NCI-H128 (cell line): Measurements from ENCODE around the gene FASTKD3.

Source experiments
- DNase-seq: peaks from one replicate; lab custom pipeline; 2025; ENCODE audit not compliant: unreplicated experiment; lab: John Stamatoyannopoulos, UW

Gene FASTKD3

DNA sequence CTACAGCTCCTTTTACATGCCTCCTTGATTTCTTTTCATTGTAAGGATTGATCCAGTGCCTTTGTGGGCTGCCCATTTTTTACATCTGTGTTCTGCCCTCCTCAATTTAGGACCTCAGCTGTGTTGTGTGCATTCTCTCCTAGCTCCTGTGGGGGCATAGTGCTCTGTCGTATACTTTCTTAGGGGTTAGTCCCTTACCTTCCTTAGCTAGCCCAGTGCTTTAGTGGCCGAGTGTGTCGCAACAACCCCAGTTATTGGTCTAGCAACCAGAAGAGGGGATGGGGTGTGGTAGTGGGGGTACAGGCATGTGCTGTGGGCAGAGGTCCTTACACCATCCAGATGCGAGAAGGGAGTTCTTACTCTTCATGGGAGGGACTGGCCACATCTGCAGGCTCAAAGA lies 12.3 kb upstream of the FASTKD3 start:
- DNase-seq: no peak

GRCh38 chr5:7878381-7878873 lies 9.6 kb upstream of the FASTKD3 start:
- no peak for DNase-seq

DNA sequence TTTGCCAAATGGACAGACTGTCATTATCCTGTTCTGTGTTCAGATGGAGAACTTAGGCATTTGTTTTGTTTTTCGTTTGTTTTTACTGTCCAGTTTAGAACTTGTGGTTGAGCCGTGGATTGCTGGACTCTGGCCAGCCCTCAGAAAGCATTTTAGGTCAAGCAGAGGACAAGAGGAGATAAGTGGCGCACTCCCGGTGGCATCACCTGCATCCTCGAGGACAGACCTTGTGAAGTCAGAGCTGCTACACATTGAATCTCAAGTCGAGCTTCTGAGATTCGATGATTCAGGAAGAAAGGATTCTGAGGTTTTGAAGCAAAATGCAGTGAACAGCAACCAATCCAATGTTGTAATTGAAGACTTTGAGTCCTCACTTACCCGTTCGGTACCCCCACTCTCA lies 9.0 kb upstream of the FASTKD3 start:
- no peak for DNase-seq

- no peak for DNase-seq
These were observed 8.0 kb upstream of the FASTKD3 start for GRCh38 chr5:7876867-7877266.

DNA sequence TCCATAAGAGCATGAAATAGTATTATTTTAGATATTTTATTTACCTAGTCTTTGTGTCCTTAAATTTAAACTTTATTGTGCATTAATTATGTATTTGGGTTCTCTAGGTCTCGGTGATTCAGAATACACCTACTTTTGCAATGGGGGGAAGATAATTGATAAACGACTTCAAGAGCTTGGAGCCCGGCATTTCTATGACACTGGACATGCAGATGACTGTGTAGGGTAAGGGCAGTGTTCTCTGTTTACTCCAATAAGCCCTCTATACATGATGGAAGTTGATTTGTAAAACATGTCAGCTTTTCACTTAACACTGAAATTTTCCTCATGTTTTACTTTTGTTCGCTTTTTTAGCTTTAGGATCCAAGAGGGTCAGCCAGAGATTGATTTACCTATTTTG lies 6.3 kb upstream of the FASTKD3 start:
- DNase-seq: no peak

DNA sequence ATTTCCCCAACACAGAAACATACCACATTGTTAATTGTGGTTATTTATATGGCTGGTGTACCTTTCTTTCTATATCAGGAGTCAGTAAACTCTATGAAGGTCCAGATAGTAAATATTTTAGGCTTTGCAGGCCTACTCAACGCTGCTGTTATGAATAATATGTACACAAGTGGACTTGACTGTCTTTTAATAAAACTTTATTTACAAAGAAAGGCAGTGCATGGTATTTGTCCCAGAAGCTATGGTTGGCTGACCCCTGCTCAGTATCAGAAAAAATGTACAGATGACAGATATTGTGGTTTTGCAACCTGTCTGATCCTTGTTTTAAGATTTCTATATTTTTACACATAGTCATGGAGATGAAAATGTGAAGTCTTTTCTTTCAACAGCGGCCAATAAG lies 5.8 kb upstream of the FASTKD3 start:
- DNase-seq: no peak

DNA sequence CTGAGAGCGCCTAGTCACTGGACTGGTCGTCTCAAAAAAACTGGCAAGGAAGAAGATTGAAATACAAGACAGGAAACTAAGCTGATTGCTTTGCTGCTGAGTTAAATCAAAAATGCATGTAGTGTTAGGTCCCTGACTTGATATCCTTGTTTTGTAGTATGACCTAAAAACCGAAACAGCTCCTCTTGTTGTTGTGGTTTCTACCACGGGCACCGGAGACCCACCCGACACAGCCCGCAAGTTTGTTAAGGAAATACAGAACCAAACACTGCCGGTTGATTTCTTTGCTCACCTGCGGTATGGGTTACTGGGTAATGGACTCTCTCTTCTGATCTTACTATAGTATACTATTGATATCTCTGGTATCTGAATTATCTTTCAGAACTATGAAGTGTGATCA lies 4.4 kb upstream of the FASTKD3 start:
- no peak for DNase-seq

DNA sequence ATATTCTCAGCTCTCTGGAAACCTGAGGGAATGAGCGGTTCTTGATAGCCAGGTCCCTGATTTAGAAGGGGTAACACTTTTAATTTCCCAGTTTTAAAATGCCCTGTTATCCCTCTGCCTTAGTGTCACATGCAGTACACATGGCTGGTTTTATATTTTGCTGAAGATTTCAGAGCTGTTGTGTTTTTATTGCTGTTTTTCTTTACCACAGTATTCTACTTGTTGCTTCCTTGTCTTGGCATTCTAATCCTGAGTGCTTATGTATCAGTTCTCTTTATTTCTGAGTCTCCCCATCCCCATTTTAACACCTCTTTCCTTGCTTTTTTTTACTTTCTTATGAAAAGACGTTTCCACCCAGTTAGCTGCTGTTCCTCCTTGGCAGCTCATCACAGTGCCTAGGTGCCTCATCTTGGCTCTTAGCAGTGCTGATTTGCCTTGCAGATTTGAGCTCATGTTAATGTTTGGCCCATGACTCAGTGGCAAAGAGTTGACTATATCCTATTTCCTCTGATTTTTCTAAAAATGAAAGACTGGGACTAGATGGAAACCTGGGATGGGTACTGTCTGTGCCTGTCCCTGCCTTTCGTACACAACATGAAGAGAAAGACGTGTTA lies 3.8 kb upstream of the FASTKD3 start:
- DNase-seq: no peak

DNA sequence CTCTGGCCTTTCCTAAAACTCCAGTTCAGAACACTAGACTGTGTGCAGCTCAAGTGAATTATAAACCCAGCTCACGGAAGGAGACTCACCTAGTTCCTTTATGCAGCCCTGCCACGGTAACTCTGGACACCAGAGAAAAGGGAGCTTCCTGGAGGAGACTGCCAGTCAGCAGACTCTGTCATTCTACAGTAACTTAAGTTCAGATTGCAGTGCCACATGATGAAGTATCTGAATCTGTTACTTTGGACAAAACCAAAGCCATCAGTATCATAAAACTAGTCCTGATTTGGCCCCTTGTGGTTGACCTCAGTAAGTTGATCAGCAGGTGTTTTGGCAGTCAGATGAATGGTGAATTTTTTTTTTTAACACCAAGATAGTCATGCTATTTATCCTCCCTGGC lies 2.8 kb upstream of the FASTKD3 start:
- DNase-seq: no peak

GRCh38 chr5:7869474-7870136 lies 774 bp upstream of the FASTKD3 start:
- no peak for DNase-seq

DNA sequence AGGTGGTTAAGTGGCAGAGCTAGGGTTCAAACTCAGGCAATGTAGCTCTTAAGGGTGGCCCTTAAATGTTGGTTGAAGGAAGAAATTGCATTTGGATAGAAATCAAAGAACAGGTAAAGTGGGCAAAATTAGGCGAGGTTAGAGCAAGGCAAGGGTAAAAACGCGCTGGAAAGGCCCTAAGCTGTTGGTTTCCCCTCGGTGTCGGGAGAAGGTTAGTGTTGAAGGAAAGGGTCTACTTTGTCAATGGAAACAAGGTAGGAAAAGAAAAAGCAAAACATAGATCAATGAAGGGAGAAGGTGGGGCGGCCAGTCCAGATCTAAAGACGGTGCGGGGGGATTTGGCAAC lies 431 bp downstream of the FASTKD3 start:
- no peak for DNase-seq

GRCh38 chr5:7867260-7867659 lies 1.6 kb downstream of the FASTKD3 start:
- DNase-seq: no peak

DNA sequence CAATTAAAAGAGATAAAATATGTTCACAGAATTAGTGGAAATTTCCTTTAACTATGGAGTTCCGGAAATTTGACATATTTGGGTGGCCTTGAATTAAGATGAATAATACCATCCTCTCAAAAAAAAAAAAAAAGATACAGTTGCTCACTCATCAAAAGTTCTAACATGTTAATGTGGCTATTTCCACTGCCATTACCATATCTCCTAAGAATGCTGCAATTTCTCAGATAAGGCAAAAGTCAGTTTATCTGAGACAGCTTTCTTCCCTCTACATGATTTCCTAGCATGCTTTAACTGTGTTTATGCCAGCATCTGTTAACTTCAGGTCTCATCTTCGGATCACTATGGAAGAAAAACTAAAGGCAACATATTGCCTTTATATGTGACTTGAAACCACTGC lies 2.6 kb downstream of the FASTKD3 start:
- no peak for DNase-seq

DNA sequence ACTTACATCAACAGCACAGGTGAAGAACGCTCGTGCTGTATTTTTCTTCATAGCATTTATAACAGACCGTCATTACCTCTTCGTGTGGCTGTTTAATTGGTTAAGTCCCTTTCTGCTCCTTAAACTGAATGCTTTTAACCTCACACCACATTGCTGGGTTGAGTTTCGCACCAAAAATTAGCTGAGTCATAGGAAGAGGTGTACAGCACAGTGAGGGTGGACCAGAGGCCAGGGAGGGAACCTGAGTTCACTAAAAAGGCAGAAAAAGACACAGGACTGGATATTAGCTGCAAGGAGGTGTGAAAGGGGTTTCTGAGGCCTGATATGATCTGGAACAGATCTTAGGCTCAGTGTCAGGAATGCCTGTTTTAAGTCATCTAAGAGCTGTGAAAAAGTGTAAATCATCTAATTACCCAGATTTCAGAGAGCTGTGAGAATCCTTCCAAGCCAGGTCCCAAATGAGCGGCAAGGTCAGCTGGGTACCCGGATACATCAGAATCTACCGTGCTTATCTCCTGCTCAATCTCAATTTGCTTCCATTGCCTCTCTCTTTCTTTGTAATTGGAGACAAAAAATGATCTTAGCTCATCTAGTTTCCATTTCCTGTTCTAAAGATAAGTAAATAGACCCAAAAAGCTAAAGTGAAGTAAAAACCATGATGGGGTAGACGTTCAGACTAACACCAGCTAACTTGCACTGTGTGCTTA lies 10.8 kb downstream of the FASTKD3 start:
- DNase-seq: no peak

GRCh38 chr5:7857361-7857760 lies 11.5 kb downstream of the FASTKD3 start:
- DNase-seq: no peak

- DNase-seq: peak; percentile 69
These were observed 12.0 kb downstream of the FASTKD3 start for GRCh38 chr5:7856855-7857254.

DNA sequence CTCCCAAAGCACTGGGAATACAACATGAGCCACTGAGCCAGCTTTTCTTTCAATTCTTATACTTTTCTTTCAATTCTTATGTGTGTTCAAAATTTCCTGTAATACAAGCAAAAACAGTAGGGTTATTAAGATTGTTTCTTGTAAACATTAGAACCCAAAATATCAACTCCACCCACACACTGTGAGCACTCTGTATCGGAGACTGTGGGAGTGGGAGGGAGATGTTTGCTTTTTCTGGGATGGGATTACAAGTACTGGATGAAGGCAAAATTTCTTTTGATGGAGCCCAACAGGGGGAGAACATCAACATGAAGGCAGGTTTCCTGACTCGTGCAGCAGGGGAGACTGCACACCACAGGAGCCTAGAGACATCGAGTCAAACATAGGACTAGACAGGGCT lies 13.2 kb downstream of the FASTKD3 start:
- DNase-seq: no peak

- DNase-seq: no peak
These were observed 15.8 kb downstream of the FASTKD3 start for GRCh38 chr5:7852988-7853387.

GRCh38 chr5:7852542-7852941 lies 16.3 kb downstream of the FASTKD3 start:
- no peak for DNase-seq

GRCh38 chr5:7851617-7852289 lies 17.1 kb downstream of the FASTKD3 start:
- DNase-seq: no peak

DNA sequence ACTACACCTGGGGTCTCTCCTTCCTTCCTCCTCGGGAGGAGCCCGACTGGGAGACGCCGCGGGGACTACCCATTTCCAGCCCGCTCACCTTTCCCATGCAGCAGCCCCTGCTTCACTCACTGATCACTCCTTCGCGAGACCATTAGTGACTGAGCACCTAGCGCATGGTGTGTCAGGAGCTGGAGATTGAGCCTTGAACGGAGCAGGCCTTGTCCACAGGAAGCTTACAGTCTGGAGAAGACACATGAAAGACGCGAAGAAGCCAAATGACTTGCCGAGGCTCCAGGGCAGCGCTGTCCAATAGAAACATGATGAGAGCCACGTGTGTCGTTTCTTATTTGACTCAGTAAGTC lies 17.6 kb downstream of the FASTKD3 start:
- no peak for DNase-seq
